Fibroblast of skin of back (primary cell): ENCODE data around the gene CDY2B. TPM values are rescaled to one million over a fixed set of nuclear protein-coding genes. Genes with fewer than 3 reads are reported as not detected.
"Not testable (repeated sequence)": the region's sequence is repeated elsewhere in the genome, so short reads cannot be mapped to it uniquely, and the experiment has no call there.

ENCODE experiments used
- DNase-seq: peaks from one replicate; pipeline ENCODE4 v3.0.0-alpha.2; 2013
- polyA plus RNA-seq, 2 experiments: library from polyadenylated mRNA; unstranded; fragments of 120-200 nt; gene quantifications; one replicate each; pipeline ENCODE4 v1.2.1, GENCODE V29; 2013; ENCODE audit not compliant: insufficient read length in 2 of 2

CDY2B gene
- not detected for polyA plus RNA-seq (2013, experiment 1 of 2; ENCODE audit: insufficient read length)
- not detected for polyA plus RNA-seq (2013, experiment 2 of 2; ENCODE audit: insufficient read length)

GRCh38 chrY:17880120-17880519, at the start of gene CDY2B:
Gene CDY2B, minus strand, starts transcription at chrY:17880220. Its CDS starts 328 bp downstream, at chrY:17879892.
- DNase-seq = not testable (repeated sequence)

- DNase-seq = not testable (repeated sequence)
Measured at GRCh38 chrY:17908009-17908408, 28.0 kb upstream of the CDY2B start.

GRCh38 chrY:17907351-17907750, 27.3 kb upstream of the CDY2B start:
- DNase-seq = not testable (repeated sequence)

- DNase-seq = not testable (repeated sequence)
Measured at GRCh38 chrY:17881697-17882096, 1.7 kb upstream of the CDY2B start.

GRCh38 chrY:17876767-17877166, 3.3 kb downstream of the CDY2B start:
- DNase-seq = not testable (repeated sequence)

- DNase-seq = not testable (repeated sequence)
Measured at GRCh38 chrY:17875401-17875800, 4.6 kb downstream of the CDY2B start.

- DNase-seq = not testable (repeated sequence)
Measured at GRCh38 chrY:17871194-17871903, 8.7 kb downstream of the CDY2B start.

- DNase-seq = not testable (repeated sequence)
Measured at GRCh38 chrY:17870737-17871136, 9.3 kb downstream of the CDY2B start.

- not testable (repeated sequence) for DNase-seq
Measured at GRCh38 chrY:17867850-17868249, 12.2 kb downstream of the CDY2B start.

GRCh38 chrY:17860634-17861033, 19.4 kb downstream of the CDY2B start:
- DNase-seq = not testable (repeated sequence)

- not testable (repeated sequence) for DNase-seq
Measured at GRCh38 chrY:17856963-17857848, 22.8 kb downstream of the CDY2B start.

GRCh38 chrY:17856508-17856907, 23.5 kb downstream of the CDY2B start:
- not testable (repeated sequence) for DNase-seq

- DNase-seq = not testable (repeated sequence)
Measured at GRCh38 chrY:17849131-17849530, 30.9 kb downstream of the CDY2B start.

- DNase-seq = not testable (repeated sequence)
Measured at GRCh38 chrY:17832149-17832548, 47.9 kb downstream of the CDY2B start.
